Stomach (tissue), 9 donors: ENCODE measurements around the gene PDGFD. TPM values are rescaled to one million over a fixed set of nuclear protein-coding genes. Genes with fewer than 3 reads are reported as not detected.

Experiments
- DNase-seq, 2 donors: peaks; one replicate each; pipeline versions ENCODE4 v3.0.0 to v3.0.0-alpha.2; 2013 to 2019
- H3K27ac ChIP-seq, 5 donors: fragments of 200-600 bp in 4 of 5; sonication (generic) in 4 of 5; one replicate each; pipeline ENCODE4 v1.5.1; 2013 to 2019; ENCODE audit warnings: mild to moderate bottlenecking in 1 of 5, moderate library complexity in 1 of 5
- H3K27me3 ChIP-seq, 3 donors: fragments of 200-600 bp; sonication (generic); one replicate each; pipeline ENCODE4 v1.5.1; 2017 to 2019; ENCODE audit warnings: mixed run types in 1 of 3
- H3K36me3 ChIP-seq, 4 donors: fragments of 200-600 bp; sonication (generic); 1 replicate in 3 of 4; 2 replicates in 1 of 4; pipeline ENCODE4 v1.5.1; 2016 to 2019
- H3K4me1 ChIP-seq, 4 donors: fragments of 200-600 bp; sonication (generic); one replicate each; pipeline ENCODE4 v1.5.1; 2016 to 2019
- H3K4me3 ChIP-seq, 4 donors: fragments of 200-600 bp; sonication (generic) in 3 of 4; one replicate each; pipeline ENCODE4 v1.5.1; 2016 to 2019; ENCODE audit warnings: mild to moderate bottlenecking in 1 of 4
- H3K9me3 ChIP-seq, 4 donors: fragments of 200-600 bp; sonication (generic); one replicate each; pipeline ENCODE4 v1.5.1; 2016 to 2019
- EP300 ChIP-seq: sonication (generic); formaldehyde crosslinking; IDR thresholded peaks from one replicate; pipeline ENCODE4 v1.6.1; 2017; ENCODE audit warnings: antibody characterized with exemption
- POLR2A ChIP-seq, 4 donors: fragments of 450-650 bp; IDR thresholded peaks; one replicate each; pipeline ENCODE4 v1.6.1; 2016; ENCODE audit warnings: antibody characterized with exemption in 4 of 4, control low read depth in 2 of 4, mild to moderate bottlenecking in 1 of 4, moderate library complexity in 1 of 4
- POLR2AphosphoS5 ChIP-seq, 3 donors: sonication (generic); formaldehyde crosslinking; IDR thresholded peaks; one replicate each; pipeline ENCODE4 v1.6.1; 2016; ENCODE audit warnings: antibody characterized with exemption in 3 of 3
- WGBS, 5 donors: extraction: QIAGEN DNeasy Blood & Tissue Kit in 3 of 5; methylation state at CpG; one replicate each; pipeline versions ENCODE4 v1.1.5 to v1.1.7; 2013 to 2018; 5-methylcytosine and 5-hydroxymethylcytosine counted together
- intact Hi-C: fragments of 100-400 bp; cut with DNase I; formaldehyde crosslinking; loops from one replicate; pipeline ENCODE4 v1.15.1; 2023; ENCODE audit warnings: low total_unique reads
- polyA plus RNA-seq, 3 donors: library from polyadenylated mRNA; stranded (reverse); fragments of 200-250 nt; gene quantifications; one replicate each; pipeline ENCODE4 v1.2.3, GENCODE V29; 2013
- total RNA-seq, 5 donors: library from RNA; depleted of rRNA; stranded (reverse); fragments of >200 nt; gene quantifications; one replicate each; pipeline versions ENCODE4 v1.1.0 to v1.2.3, GENCODE V29; 2014 to 2016
- TF ChIP-seq, protein P1 (sequence below), 7 experiments: fragments of 450-650 bp in 4 of 7; fragments of 200-600 bp in 3 of 7; sonication (generic) in 3 of 7; IDR thresholded peaks; one replicate each; pipeline ENCODE4 v1.5.1; 2016 to 2019; ENCODE audit warnings: antibody characterized with exemption in 7 of 7, control low read depth in 2 of 7, mild to moderate bottlenecking in 1 of 7
- donor health status: healthy with polysubstance abuse.
- donor health status: Bipolar disorder and iron deficiency.
- donor health status: healthy.

PDGFD gene
- total and polyA plus RNA-seq, 8 donors = 2.4 to 41.5 (median 9.0) TPM; not detected in 1

DNA sequence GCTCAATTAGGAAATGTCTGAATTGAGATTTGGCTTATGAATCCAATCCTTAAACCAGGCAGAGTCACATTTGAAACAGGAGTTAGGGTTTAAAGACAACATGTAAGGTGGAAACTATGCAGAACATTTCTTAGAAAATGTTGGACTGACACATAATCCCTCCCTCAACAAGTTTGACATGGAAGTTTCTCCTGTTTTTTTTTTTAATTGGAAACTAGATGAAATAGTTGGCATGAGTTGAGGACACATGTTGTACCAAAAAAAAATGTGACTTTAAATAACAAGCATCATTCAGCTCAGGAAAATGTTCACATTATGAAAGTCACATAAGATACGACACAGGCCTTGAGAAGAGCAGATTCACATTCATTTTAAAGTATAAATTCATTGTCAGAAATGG lies 282.4 kb downstream of the PDGFD start:
- H3K4me1 ChIP-seq = peaks cover 0 to 10% (median 0%) of the 10 kb centered on the region in 4 donors
- no peak overlapping the region for H3K4me3 ChIP-seq
- no peaks in the 10 kb centered on the region for H3K36me3 ChIP-seq
- no peaks in the 10 kb centered on the region for H3K9me3 ChIP-seq
- intact Hi-C loops = no loop called here
- WGBS, 5 donors = 64 to 92% (median 72%) methylated on average over 1 of the region's 1 CpG
- H3K27ac ChIP-seq = no peak overlapping the region
- TF ChIP-seq POLR2AphosphoS5 (IDR thresholded peaks at IDR 0.05) (no peak), POLR2A (IDR thresholded peaks at IDR 0.05) (no peak), EP300 (no peak)
- TF ChIP-seq, protein P1, sequence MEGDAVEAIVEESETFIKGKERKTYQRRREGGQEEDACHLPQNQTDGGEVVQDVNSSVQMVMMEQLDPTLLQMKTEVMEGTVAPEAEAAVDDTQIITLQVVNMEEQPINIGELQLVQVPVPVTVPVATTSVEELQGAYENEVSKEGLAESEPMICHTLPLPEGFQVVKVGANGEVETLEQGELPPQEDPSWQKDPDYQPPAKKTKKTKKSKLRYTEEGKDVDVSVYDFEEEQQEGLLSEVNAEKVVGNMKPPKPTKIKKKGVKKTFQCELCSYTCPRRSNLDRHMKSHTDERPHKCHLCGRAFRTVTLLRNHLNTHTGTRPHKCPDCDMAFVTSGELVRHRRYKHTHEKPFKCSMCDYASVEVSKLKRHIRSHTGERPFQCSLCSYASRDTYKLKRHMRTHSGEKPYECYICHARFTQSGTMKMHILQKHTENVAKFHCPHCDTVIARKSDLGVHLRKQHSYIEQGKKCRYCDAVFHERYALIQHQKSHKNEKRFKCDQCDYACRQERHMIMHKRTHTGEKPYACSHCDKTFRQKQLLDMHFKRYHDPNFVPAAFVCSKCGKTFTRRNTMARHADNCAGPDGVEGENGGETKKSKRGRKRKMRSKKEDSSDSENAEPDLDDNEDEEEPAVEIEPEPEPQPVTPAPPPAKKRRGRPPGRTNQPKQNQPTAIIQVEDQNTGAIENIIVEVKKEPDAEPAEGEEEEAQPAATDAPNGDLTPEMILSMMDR (IDR thresholded peaks at IDR 0.05) = no peak
- no peak for DNase-seq
- no peaks in the 10 kb centered on the region for H3K27me3 ChIP-seq

DNA sequence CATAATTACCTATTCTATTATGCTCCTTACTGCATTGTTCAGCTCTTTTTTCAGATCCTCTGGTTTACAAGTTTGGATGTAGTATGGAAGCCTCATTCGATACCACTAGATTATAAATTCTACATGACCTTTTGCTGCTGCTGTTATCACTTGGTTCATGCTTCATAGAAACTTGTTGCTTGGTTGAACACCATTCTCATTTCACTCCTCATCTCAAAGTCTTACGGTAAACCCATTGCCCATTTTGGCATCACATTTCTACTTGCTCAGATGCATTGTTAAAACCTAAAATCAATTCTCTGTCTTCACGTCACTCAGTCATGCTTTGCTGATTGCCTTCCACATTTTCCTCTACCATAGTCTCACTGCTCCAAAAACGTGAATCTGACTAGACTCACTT lies 283.0 kb downstream of the PDGFD start:
- no peaks in the 10 kb centered on the region for H3K27me3 ChIP-seq
- TF ChIP-seq, protein P1 (IDR thresholded peaks at IDR 0.05) = no peak
- no peak for TF ChIP-seq POLR2AphosphoS5 (IDR thresholded peaks at IDR 0.05)
- TF ChIP-seq POLR2A (IDR thresholded peaks at IDR 0.05) = no peak
- H3K4me1 ChIP-seq = peaks cover 0 to 8% (median 0%) of the 10 kb centered on the region in 4 donors
- intact Hi-C loops = no loop called here
- no peaks in the 10 kb centered on the region for H3K36me3 ChIP-seq
- WGBS, 5 donors = 85 to 92% (median 89%) methylated on average over 4 of the region's 4 CpGs
- DNase-seq = no peak
- H3K9me3 ChIP-seq = no peaks in the 10 kb centered on the region
- no peak overlapping the region for H3K4me3 ChIP-seq
- no peak overlapping the region for H3K27ac ChIP-seq

DNA sequence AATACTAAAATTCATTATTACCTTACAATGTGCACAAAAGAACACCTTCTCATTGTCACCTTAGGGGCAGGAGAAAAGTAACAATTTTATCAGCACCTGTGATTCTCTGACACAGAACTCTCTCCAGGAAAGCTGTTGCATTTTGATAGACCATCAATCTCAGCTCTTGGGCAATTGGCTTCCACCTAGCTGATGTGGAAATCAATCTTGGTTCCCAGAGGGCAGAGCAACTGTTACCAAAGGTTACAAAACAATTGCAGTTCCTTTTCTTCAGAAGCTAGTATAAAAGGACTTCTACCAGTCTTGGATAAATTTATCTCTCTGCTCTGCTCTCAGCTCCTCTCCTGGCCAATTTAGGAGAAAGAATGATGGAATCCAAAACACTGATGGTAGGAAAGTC lies 285.3 kb downstream of the PDGFD start:
- no peaks in the 10 kb centered on the region for H3K27me3 ChIP-seq
- no peak overlapping the region for H3K4me3 ChIP-seq
- intact Hi-C loops = no loop called here
- TF ChIP-seq, protein P1 (IDR thresholded peaks at IDR 0.05) = no peak
- no peak for TF ChIP-seq EP300
- TF ChIP-seq POLR2AphosphoS5 (IDR thresholded peaks at IDR 0.05) = no peak
- no peak for TF ChIP-seq POLR2A (IDR thresholded peaks at IDR 0.05)
- H3K4me1 ChIP-seq = peaks cover 0 to 8% (median 0%) of the 10 kb centered on the region in 4 donors
- no peaks in the 10 kb centered on the region for H3K36me3 ChIP-seq
- H3K9me3 ChIP-seq = no peaks in the 10 kb centered on the region
- no peak for DNase-seq
- no peak overlapping the region for H3K27ac ChIP-seq

DNA sequence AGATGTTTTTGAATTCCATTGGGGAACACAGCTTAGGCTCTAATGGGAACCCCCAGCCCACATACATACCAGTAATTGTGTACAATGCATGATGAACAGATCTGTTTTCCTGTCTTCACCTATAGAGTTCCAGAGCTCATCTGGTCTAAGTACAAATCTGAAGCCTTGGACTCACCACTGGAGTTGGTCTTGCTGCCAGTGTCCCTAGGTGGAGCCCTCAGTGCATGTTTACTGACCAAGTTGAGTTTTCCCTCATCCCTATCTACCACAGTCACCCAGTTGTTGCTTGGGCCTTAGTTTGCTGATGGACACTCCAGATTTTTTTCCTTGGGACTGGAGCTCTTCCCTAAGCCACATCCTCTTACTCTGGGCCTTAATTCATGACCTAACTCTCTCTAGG lies 286.7 kb downstream of the PDGFD start:
- Histone ChIP-seq H3K36me3 (no peaks in the 10 kb centered on the region), H3K27ac (no peak overlapping the region), H3K4me3 (no peak overlapping the region), H3K4me1 (peaks cover 0 to 8% (median 0%) of the 10 kb centered on the region in 4 donors), H3K9me3 (no peaks in the 10 kb centered on the region), H3K27me3 (no peaks in the 10 kb centered on the region)
- intact Hi-C loops = no loop called here
- no peak for DNase-seq
- TF ChIP-seq, protein P1 (IDR thresholded peaks at IDR 0.05) = no peak
- no peak for TF ChIP-seq EP300
- no peak for TF ChIP-seq POLR2AphosphoS5 (IDR thresholded peaks at IDR 0.05)
- TF ChIP-seq POLR2A (IDR thresholded peaks at IDR 0.05) = no peak
